K562 (cell line): ENCODE data around the gene ANGEL2. TPM values are rescaled to one million over a fixed set of nuclear protein-coding genes. Genes with fewer than 3 reads are reported as not detected.

ENCODE experiments used
- ATF1 ChIP-seq, 2 experiments: fragments of 450-650 bp in 1 of 2; IDR thresholded peaks; 2 replicates each; pipeline ENCODE4 v1.6.1; 2016; ENCODE audit warnings: missing compliant biosample characterization in 1 of 2, missing genetic modification characterization in 1 of 2
- ATF7 ChIP-seq: fragments of 450-650 bp; IDR thresholded peaks from 2 replicates; pipeline ENCODE4 v1.7.1; 2014; ENCODE audit warnings: mild to moderate bottlenecking, moderate library complexity
- CREM ChIP-seq: IDR thresholded peaks from 2 replicates; pipeline ENCODE4 v1.6.1; 2014; ENCODE audit warnings: antibody characterized with exemption, low read depth
- ETV1 ChIP-seq: fragments of 450-650 bp; conservative IDR thresholded peaks from 2 replicates; pipeline ENCODE4 v1.6.1; 2016; ENCODE audit warnings: missing genetic modification characterization, control low read depth, low read depth, missing compliant biosample characterization
- ETV5 ChIP-seq: sonication (generic); formaldehyde crosslinking; IDR thresholded peaks from 2 replicates; pipeline ENCODE4 v1.4.0; 2020; ENCODE audit warnings: low read depth, mild to moderate bottlenecking, missing genetic modification reagents
- GABPA ChIP-seq: fragments of 200-800 bp; sonication (Bioruptor generic); conservative IDR thresholded peaks from 2 replicates; pipeline ENCODE4 v1.6.1; 2016; ENCODE audit warnings: low read depth, missing genetic modification characterization, missing compliant biosample characterization
- GABPB2 ChIP-seq: fragments of 250-450 bp; sonication (Bioruptor Pico); conservative IDR thresholded peaks from 2 replicates; pipeline ENCODE4 v1.5.1; 2021; ENCODE audit warnings: mild to moderate bottlenecking
- JUN ChIP-seq, 2 experiments: sonication (generic) in 1 of 2; formaldehyde crosslinking in 1 of 2; IDR thresholded peaks; 2 replicates each; pipeline versions ENCODE4 v1.6.1 to v1.8.0; 2012 to 2022; ENCODE audit warnings: borderline replicate concordance in 2 of 2, mild to moderate bottlenecking in 2 of 2, improper control_type of control experiment in 1 of 2, low read depth in 1 of 2, low read length in 1 of 2, missing genetic modification reagents in 1 of 2
- JUND ChIP-seq, 2 experiments: IDR thresholded peaks; 2 replicates in 1 of 2; 3 replicates in 1 of 2; pipeline ENCODE4 v1.6.1; 2011; ENCODE audit warnings: borderline replicate concordance in 2 of 2, low read depth in 2 of 2, low read length in 2 of 2, improper control_type of control experiment in 1 of 2, missing biosample characterization in 1 of 2, missing genetic modification characterization in 1 of 2, missing genetic modification reagents in 1 of 2
- KDM5B ChIP-seq: fragments of 200-600 bp; sonication (generic); IDR thresholded peaks from 2 replicates; pipeline ENCODE4 v1.6.1; 2012; ENCODE audit warnings: low read depth, mild to moderate bottlenecking, moderate library complexity, low read length, control low read depth, inconsistent platforms; ENCODE audit not compliant: insufficient replicate concordance
- RAD21 ChIP-seq, 2 experiments: fragments of 250-450 bp in 1 of 2; fragments of 450-650 bp in 1 of 2; sonication (Bioruptor Pico) in 1 of 2; formaldehyde crosslinking in 1 of 2; IDR thresholded peaks in 1 of 2; conservative IDR thresholded peaks in 1 of 2; 2 replicates each; pipeline versions ENCODE4 v1.4.0 to v1.8.0; 2020 to 2022; ENCODE audit warnings: mild to moderate bottlenecking in 2 of 2, moderate library complexity in 1 of 2
- RBM14 ChIP-seq: fragments of 200-400 bp; formaldehyde crosslinking; IDR thresholded peaks from 2 replicates; pipeline ENCODE4 v1.6.1; 2018; ENCODE audit warnings: low read depth, mild to moderate bottlenecking, low read length, moderate library complexity, borderline replicate concordance; ENCODE audit not compliant: insufficient read depth
- SMAD4 ChIP-seq: fragments of 250-450 bp; sonication (Bioruptor Pico); conservative IDR thresholded peaks from 2 replicates; pipeline ENCODE4 v1.8.0; 2021; ENCODE audit warnings: inconsistent platforms, mild to moderate bottlenecking, moderate library complexity
- YBX1 ChIP-seq: fragments of 450-650 bp; IDR thresholded peaks from 2 replicates; pipeline ENCODE4 v1.7.1; 2016; ENCODE audit warnings: mild to moderate bottlenecking
- ZBTB7A ChIP-seq: IDR thresholded peaks from 2 replicates; pipeline ENCODE4 v1.6.1; 2011; ENCODE audit warnings: low read depth, mild to moderate bottlenecking, low read length, moderate library complexity, borderline replicate concordance; ENCODE audit not compliant: control insufficient read depth
- ZKSCAN8 ChIP-seq: fragments of 200-800 bp; sonication (Bioruptor generic); IDR thresholded peaks from 2 replicates; pipeline ENCODE4 v1.6.1; 2016; ENCODE audit warnings: missing genetic modification characterization, missing compliant biosample characterization
- polyA plus RNA-seq, 8 experiments: library from polyadenylated mRNA; depleted of rRNA in 4 of 8; stranded (reverse) in 5 of 8; unstranded in 3 of 8; fragments of >200 nt; fragmentation: Nextera tagmentation in 2 of 8; fragmentation: Illumina TruSeq in 1 of 8; extraction: Ambion mirVana in 2 of 8; extraction: Trizol in 1 of 8; gene quantifications; 2 replicates each; pipeline versions ENCODE4 v1.2.1 to v1.2.3, GENCODE V29; 2011 to 2014; ENCODE audit warnings: inconsistent platforms in 1 of 8, missing spikeins in 1 of 8
- total RNA-seq, 7 experiments: library from RNA; depleted of rRNA in 6 of 7; stranded (reverse); fragments of >200 nt in 6 of 7; fragmentation: Illumina TruSeq in 2 of 7; extraction: Trizol in 2 of 7; gene quantifications; 2 replicates each; pipeline versions ENCODE4 v1.2.1 to v1.2.3, GENCODE V29; 2011 to 2021; ENCODE audit warnings: low replicate concordance in 1 of 7
- TF ChIP-seq, protein P1 (sequence below): sonication (generic); formaldehyde crosslinking; IDR thresholded peaks from 2 replicates; pipeline ENCODE4 v1.8.1; 2022; ENCODE audit warnings: missing genetic modification reagents
- TF ChIP-seq, protein P2 (sequence below): fragments of 450-650 bp; formaldehyde crosslinking; IDR thresholded peaks from 2 replicates; pipeline ENCODE4 v1.4.0; 2022; ENCODE audit warnings: mild to moderate bottlenecking, moderate library complexity
- TF ChIP-seq, protein P3 (sequence below): sonication (generic); formaldehyde crosslinking; IDR thresholded peaks from 2 replicates; pipeline ENCODE4 v1.8.0; 2022; ENCODE audit warnings: missing genetic modification reagents, mild to moderate bottlenecking, moderate library complexity, borderline replicate concordance
- TF ChIP-seq, protein P4 (sequence below), 2 experiments: fragments of 450-650 bp in 1 of 2; sonication (generic) in 1 of 2; formaldehyde crosslinking in 1 of 2; IDR thresholded peaks in 1 of 2; conservative IDR thresholded peaks in 1 of 2; 2 replicates each; pipeline versions ENCODE4 v1.6.1 to v1.8.1; 2016 to 2023; ENCODE audit warnings: mild to moderate bottlenecking in 2 of 2, moderate library complexity in 2 of 2, inconsistent platforms in 1 of 2, missing genetic modification reagents in 1 of 2

The ANGEL2 gene
- total and polyA plus RNA-seq, 9 of the 15 experiments (the other 6 are each of a cell fraction or from before 2014, with no cell fraction given): 6.8 to 34.6 (median 26.2) TPM

DNA sequence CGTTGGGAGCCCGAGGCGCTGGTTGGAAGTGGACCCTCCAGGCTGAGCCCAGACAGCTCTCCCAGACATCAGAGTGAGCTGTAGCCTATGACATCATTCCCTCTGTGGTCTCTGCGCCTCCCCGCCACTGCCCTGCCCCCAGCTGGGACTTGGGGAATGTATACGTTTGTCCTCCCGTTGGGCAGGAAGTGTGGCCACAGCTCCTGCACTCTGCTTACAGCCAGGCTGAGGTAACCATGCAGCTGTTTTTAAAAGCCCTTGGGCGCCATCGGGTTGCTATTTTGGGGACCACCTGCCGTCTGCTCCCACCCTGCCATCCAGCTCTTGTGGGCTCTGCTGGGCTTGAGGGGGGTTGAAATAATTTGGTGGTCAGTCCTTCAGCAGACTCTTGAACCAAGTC lies 57.5 kb downstream of the ANGEL2 start (continued):
- TF ChIP-seq CREM (peak; percentile 70), ATF1 (CRISPR knock-in tag; IDR thresholded peaks at IDR 0.05) (no peak), ATF1 (tag; IDR thresholded peaks at IDR 0.05) (peak; percentile 33; the same call in 1 of the 2 replicates), ZKSCAN8 (peak; percentile 70; the same call in 1 of the 2 replicates), ETV1 (peak; percentile 50; the same call in 1 of the 2 replicates), ETV5 (CRISPR knock-in tag) (peak; percentile 35; the same call in 1 of the 2 replicates), ATF7 (peak; percentile 94), RBM14 (no peak), GABPA (tag) (peak; percentile 50), JUN (IDR thresholded peaks at IDR 0.05; ENCODE audit: borderline replicate concordance, low read depth, low read length) (peak; percentile 70; the same call in 1 of the 2 replicates), JUN (CRISPR knock-in tag; IDR thresholded peaks at IDR 0.05; ENCODE audit: borderline replicate concordance) (no peak), KDM5B (no peak), ZBTB7A (no peak), JUND (IDR thresholded peaks at IDR 0.05; ENCODE audit: borderline replicate concordance, low read depth, low read length) (peak; percentile 69; the same call in 1 of the 2 replicates), JUND (tag; IDR thresholded peaks at IDR 0.05; ENCODE audit: borderline replicate concordance, low read depth, low read length) (peak; percentile 77; the same call in 1 of the 3 replicates), RAD21 (CRISPR knock-in tag; conservative IDR thresholded peaks at IDR 0.05 in 1 of 2, IDR thresholded peaks at IDR 0.05 in 1 of 2) (peak in 1 of 2 experiments; percentile 30; a peak in 2 of 4 replicates), SMAD4 (CRISPR knock-in tag) (peak; percentile 51), GABPB2 (CRISPR knock-in tag) (no peak), YBX1 (no peak)
- TF ChIP-seq, protein P1, sequence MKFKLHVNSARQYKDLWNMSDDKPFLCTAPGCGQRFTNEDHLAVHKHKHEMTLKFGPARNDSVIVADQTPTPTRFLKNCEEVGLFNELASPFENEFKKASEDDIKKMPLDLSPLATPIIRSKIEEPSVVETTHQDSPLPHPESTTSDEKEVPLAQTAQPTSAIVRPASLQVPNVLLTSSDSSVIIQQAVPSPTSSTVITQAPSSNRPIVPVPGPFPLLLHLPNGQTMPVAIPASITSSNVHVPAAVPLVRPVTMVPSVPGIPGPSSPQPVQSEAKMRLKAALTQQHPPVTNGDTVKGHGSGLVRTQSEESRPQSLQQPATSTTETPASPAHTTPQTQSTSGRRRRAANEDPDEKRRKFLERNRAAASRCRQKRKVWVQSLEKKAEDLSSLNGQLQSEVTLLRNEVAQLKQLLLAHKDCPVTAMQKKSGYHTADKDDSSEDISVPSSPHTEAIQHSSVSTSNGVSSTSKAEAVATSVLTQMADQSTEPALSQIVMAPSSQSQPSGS (CRISPR knock-in tag): peak; percentile 81; the same call in 1 of the 2 replicates
- TF ChIP-seq, protein P2, sequence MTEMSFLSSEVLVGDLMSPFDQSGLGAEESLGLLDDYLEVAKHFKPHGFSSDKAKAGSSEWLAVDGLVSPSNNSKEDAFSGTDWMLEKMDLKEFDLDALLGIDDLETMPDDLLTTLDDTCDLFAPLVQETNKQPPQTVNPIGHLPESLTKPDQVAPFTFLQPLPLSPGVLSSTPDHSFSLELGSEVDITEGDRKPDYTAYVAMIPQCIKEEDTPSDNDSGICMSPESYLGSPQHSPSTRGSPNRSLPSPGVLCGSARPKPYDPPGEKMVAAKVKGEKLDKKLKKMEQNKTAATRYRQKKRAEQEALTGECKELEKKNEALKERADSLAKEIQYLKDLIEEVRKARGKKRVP (CRISPR knock-in tag): no peak
- TF ChIP-seq, protein P3, sequence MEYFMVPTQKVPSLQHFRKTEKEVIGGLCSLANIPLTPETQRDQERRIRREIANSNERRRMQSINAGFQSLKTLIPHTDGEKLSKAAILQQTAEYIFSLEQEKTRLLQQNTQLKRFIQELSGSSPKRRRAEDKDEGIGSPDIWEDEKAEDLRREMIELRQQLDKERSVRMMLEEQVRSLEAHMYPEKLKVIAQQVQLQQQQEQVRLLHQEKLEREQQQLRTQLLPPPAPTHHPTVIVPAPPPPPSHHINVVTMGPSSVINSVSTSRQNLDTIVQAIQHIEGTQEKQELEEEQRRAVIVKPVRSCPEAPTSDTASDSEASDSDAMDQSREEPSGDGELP: peak; percentile 32; the same call in 1 of the 2 replicates
- TF ChIP-seq, protein P4, sequence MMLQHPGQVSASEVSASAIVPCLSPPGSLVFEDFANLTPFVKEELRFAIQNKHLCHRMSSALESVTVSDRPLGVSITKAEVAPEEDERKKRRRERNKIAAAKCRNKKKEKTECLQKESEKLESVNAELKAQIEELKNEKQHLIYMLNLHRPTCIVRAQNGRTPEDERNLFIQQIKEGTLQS (IDR thresholded peaks at IDR 0.05): peak; percentile 79
- TF ChIP-seq, protein P4 (CRISPR knock-in tag; conservative IDR thresholded peaks at IDR 0.05): no peak
